Fibroblast of the aortic adventitia (primary cell): ENCODE results near the gene ACY1. TPM values are rescaled to one million over a fixed set of nuclear protein-coding genes. Genes with fewer than 3 reads are reported as not detected.
"Not testable (repeated sequence)": the region's sequence is repeated elsewhere in the genome, so short reads cannot be mapped to it uniquely, and the experiment has no call there.

Experiments
- DNase-seq: peaks from one replicate; pipeline ENCODE4 v3.0.0-alpha.2; 2010; ENCODE audit warnings: low read depth
- H3K4me3 ChIP-seq: 2 replicates; pipeline ENCODE4 v1.5.1; 2011; ENCODE audit warnings: low read depth, mild to moderate bottlenecking, control low read depth, low read length, moderate library complexity
- total RNA-seq: library from RNA; depleted of rRNA; stranded (reverse); fragments of >200 nt; gene quantifications from 2 replicates; pipeline ENCODE4 v1.2.3, GENCODE V29; 2012; ENCODE audit warnings: low replicate concordance
- TF ChIP-seq, protein P1 (sequence below): IDR thresholded peaks from 2 replicates; pipeline ENCODE4 v1.5.1; 2011; ENCODE audit warnings: mild to moderate bottlenecking, low read length, control low read depth, inconsistent platforms; ENCODE audit not compliant: insufficient read depth

Gene ACY1
- total RNA-seq, 1 donor = 26.7 TPM

DNA sequence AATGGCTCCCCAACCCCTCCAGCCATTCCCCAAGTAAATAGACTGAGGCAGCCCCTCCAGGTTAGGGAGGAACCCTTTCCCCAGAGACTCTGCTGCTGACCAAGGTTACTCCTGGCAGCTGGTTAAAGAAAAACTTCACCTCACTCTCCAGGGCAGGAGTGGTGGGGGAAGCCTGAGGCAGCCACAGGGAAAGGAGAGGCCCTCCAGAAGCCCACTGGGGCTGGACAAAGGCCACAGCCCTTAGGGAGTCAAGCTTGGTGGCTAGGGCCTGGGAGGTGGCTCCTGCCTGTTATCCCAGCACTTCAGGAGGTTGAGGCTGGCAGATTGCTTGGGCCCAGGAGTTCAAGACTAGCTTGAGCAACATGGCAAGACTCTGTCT lies 923 bp downstream of the ACY1 start:
- DNase-seq = no peak
- TF ChIP-seq, protein P1, sequence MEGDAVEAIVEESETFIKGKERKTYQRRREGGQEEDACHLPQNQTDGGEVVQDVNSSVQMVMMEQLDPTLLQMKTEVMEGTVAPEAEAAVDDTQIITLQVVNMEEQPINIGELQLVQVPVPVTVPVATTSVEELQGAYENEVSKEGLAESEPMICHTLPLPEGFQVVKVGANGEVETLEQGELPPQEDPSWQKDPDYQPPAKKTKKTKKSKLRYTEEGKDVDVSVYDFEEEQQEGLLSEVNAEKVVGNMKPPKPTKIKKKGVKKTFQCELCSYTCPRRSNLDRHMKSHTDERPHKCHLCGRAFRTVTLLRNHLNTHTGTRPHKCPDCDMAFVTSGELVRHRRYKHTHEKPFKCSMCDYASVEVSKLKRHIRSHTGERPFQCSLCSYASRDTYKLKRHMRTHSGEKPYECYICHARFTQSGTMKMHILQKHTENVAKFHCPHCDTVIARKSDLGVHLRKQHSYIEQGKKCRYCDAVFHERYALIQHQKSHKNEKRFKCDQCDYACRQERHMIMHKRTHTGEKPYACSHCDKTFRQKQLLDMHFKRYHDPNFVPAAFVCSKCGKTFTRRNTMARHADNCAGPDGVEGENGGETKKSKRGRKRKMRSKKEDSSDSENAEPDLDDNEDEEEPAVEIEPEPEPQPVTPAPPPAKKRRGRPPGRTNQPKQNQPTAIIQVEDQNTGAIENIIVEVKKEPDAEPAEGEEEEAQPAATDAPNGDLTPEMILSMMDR = no peak
- H3K4me3 ChIP-seq = peak overlapping the region; percentile 62

DNA sequence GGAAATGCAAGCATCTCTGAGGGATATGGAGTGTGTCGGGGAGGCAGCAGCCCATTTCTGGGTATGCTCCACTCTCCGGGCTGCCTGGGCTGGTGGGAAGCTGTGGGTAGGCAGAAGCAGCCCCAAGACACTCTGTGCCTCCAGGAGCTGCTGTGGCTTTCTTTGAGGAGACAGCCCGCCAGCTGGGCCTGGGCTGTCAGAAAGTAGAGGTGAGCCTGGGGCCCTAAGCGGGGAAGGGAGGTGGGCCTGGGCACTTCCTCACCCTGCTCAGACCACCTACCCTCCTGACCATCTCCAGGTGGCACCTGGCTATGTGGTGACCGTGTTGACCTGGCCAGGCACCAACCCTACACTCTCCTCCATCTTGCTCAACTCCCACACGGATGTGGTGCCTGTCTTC lies 1.7 kb downstream of the ACY1 start:
- TF ChIP-seq, protein P1 = no peak
- no peak for DNase-seq
- no peak overlapping the region for H3K4me3 ChIP-seq

DNA sequence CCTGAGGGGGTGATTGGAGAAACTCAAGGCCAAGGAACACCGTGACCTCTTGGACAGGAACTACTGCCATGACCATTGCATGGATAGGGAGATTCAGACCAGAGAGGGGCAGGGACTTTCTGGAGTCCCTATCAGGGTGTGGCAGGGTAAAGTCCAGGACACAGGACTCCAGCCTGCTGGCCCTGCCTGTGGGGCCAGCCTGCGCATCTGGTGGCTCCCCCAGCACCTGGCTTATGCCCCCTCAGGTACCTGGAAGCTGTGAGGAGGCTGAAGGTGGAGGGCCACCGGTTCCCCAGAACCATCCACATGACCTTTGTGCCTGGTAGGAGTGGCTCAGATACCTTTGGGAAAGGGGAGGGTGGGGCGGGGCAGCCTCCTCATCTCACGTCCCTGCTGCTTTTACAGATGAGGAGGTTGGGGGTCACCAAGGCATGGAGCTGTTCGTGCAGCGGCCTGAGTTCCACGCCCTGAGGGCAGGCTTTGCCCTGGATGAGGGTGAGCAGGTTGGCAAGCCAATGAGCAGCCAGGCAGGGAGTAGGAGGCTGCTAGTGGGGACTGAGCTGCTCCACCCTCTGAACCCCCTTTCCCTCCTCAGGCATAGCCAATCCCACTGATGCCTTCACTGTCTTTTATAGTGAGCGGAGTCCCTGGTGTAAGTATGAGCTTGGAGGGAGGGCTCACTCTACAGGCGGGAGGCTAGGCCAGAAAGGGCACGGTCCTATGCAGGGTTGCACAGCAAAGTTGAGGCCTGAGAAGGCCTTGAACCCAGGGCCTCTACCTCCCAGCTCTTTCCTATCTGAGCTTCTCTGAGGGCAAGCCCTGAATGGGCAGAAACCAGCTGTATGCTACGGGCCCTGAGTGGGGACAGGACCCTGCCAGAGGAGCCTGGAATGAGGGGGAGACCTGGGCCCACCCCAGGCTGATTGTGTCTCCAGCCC lies 2.9 kb downstream of the ACY1 start:
- no peak for DNase-seq
- TF ChIP-seq, protein P1 = no peak
- H3K4me3 ChIP-seq = no peak overlapping the region

DNA sequence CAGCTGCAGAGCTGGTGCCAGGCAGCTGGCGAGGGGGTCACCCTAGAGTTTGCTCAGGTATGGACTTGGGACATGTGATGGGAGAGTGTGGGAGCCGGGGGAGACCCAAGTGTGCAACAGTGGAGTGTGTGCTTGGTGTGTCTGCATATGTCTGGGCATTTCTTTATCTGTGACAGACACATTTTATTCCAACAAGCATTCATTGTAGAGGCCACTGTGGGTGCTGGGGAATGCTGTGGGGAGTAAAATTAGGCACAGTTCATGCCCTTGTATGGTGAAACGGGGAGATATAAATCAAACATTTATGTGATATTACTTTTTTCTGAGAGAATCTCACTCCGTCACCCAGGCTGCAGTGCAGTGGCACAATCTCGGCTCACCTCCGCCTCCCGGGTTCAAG lies 4.2 kb downstream of the ACY1 start:
- DNase-seq = no peak
- TF ChIP-seq, protein P1 = no peak
- no peak overlapping the region for H3K4me3 ChIP-seq

DNA sequence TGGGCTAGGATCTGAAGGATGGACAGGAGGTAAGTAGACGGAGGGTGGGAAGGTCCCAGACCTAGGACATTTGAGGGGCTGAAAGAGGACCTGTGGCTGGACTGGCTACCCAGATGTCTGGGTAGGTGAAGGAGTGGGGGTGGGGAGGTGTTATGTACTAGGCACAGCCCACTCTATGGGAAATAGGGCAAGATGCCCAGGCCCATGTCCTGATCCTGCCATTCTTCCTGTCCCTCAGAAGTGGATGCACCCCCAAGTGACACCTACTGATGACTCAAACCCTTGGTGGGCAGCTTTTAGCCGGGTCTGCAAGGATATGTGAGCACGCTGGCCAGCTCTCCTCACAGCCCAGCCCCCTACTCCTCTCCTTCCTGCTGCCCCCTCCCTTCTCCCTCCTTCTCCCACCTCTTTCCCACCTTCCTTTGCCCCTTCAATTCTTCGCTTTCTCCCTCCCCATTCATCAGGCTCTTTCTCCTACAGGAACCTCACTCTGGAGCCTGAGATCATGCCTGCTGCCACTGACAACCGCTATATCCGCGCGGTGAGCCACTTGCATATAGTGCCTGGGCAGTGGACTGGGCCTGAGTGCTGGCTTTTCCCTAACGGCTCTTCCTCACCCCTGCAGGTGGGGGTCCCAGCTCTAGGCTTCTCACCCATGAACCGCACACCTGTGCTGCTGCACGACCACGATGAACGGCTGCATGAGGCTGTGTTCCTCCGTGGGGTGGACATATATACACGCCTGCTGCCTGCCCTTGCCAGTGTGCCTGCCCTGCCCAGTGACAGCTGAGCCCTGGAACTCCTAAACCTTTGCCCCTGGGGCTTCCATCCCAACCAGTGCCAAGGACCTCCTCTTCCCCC lies 5.2 kb downstream of the ACY1 start:
- no peak for DNase-seq
- TF ChIP-seq, protein P1 = no peak
- no peak overlapping the region for H3K4me3 ChIP-seq

DNA sequence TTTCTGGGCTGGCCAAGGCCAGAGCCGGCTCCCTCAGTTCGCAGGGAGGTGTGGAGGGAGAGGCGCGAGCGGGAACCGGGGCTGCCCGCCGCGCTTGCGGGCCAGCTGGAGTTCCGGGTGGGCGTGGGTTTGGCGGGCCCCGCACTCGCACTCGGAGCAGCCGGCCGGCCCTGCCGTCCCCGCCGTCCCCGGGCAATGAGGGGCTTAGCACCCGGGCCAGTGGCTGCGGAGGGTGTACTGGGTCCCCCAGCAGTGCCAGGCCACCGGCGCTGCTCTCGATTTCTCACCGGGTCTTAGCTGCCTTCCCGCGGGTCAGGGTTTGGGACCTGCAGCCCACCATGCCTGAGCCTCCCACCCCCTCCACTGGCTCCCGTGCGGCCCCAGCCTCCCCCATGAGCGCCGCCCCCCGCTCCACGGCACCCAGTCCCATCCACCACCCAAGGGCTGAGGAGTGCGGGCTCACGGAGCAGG lies 7.2 kb downstream of the ACY1 start:
- not testable (repeated sequence) for DNase-seq, H3K4me3 ChIP-seq
